ENCODE results near the gene TCEAL8.

- TF ChIP-seq CTCF (IDR thresholded peaks at IDR 0.05) (no peak), POLR2AphosphoS5 (IDR thresholded peaks at IDR 0.05) (no peak), EP300 (IDR thresholded peaks at IDR 0.05) (no peak), POLR2A (IDR thresholded peaks at IDR 0.05) (no peak)
Measured at GRCh38 chrX:103220511-103221323, 34.2 kb downstream of the TCEAL8 start.

Measured in stomach (tissue), 4 donors.